Measurements from ENCODE around the gene PRG2. TPM values are rescaled to one million over a fixed set of nuclear protein-coding genes. Genes with fewer than 3 reads are reported as not detected.

Gene PRG2
- total and polyA plus RNA-seq, 9 of the 15 experiments (the other 6 are each of a cell fraction or from before 2014, with no cell fraction given): 1.8 to 78.0 (median 26.6) TPM

- H3K27ac ChIP-seq (ENCODE audit: extremely low read depth, low read depth, low read length): no peak overlapping the region
- FAIRE-seq (no peak), ATAC-seq (no peak), DNase-seq (ENCODE audit: extremely low read depth in 1 of 4, low spot score in 3 of 4) (no peak)
- H4K20me1 ChIP-seq (replicated peaks; ENCODE audit: control insufficient read depth, insufficient read depth, low read length): no peaks in the 10 kb centered on the region
- no peaks in the 10 kb centered on the region for H3K9me3 ChIP-seq (replicated peaks; ENCODE audit: control insufficient read depth, insufficient read depth, low read depth, low read length)
- peaks cover 15 to 28% of the 10 kb centered on the region in 2 experiments; a peak in 4 of 5 replicates for H3K4me1 ChIP-seq (replicated peaks in 1 of 2; ENCODE audit: control insufficient read depth in 2 of 2, insufficient read depth in 2 of 2, low read length in 2 of 2)
- ChIA-PET POLR2A (interaction anchor here (0.6 to 1.5 kb wide), 4 partner anchors 8 to 327 kb away, joined by 3 to 5 read pairs (median 4); no protein-coding TSS in a partner anchor), CTCF (ENCODE audit: low intra/inter-chr PET ratio) (no interaction called here)
- H2AFZ ChIP-seq (ENCODE audit: low read depth, low read length): no peak overlapping the region
- in situ Hi-C loops (cut with MboI) (no loop called here), intact Hi-C loops (cut with micrococcal nuclease) (no loop called here)
- H3K79me2 ChIP-seq (ENCODE audit: control insufficient read depth, insufficient read depth, low read length): no peaks in the 10 kb centered on the region
- no peak overlapping the region for H3K4me3 ChIP-seq
- TF ChIP-seq POLR2G (IDR thresholded peaks at IDR 0.05; ENCODE audit: low read depth, low read length) (0 out of 2 replicates have a peak, but pooled peaks have one; percentile 1), PTRF (tag; IDR thresholded peaks at IDR 0.05) (no peak)
- H3K36me3 ChIP-seq (ENCODE audit: control insufficient read depth, insufficient read depth, low read length): peaks cover 52% of the 10 kb centered on the region
- H3K9me1 ChIP-seq (ENCODE audit: control insufficient read depth, insufficient read depth, low read length): no peaks in the 10 kb centered on the region
- no peak overlapping the region for H3K4me2 ChIP-seq (ENCODE audit: insufficient read depth, low read length)
- no TSS peak for BruUV-seq (replicated peaks)
- H3K27me3 ChIP-seq (ENCODE audit: control insufficient read depth in 2 of 2, insufficient read depth in 2 of 2, low read length in 2 of 2): no peaks in the 10 kb centered on the region; a peak in 1 of 5 replicates
- WGBS (ENCODE audit: insufficient coverage, low coverage, missing lambda C conversion rate): 84% methylated on average over 3 of the region's 4 CpGs
- no peak overlapping the region for H3K9ac ChIP-seq (ENCODE audit: insufficient read depth in 1 of 2, low read depth in 2 of 2, low read length in 2 of 2)
These were observed 14.9 kb upstream of the PRG2 start for GRCh38 chr11:57405271-57405860.

- in situ Hi-C loops (cut with MboI) (no loop called here), intact Hi-C loops (cut with micrococcal nuclease) (loop anchor here (2.0 kb wide), 2 partner anchors 21 to 45 kb away; no protein-coding TSS in a partner anchor)
- Histone ChIP-seq H3K27ac (ENCODE audit: extremely low read depth, low read depth, low read length) (no peak overlapping the region; the same call in 2 of the 3 replicates), H3K9me1 (ENCODE audit: control insufficient read depth, insufficient read depth, low read length) (no peaks in the 10 kb centered on the region), H2AFZ (ENCODE audit: low read depth, low read length) (no peak overlapping the region), H3K9ac (ENCODE audit: insufficient read depth in 1 of 2, low read depth in 2 of 2, low read length in 2 of 2) (no peak overlapping the region), H3K9me3 (replicated peaks; ENCODE audit: control insufficient read depth, insufficient read depth, low read depth, low read length) (no peaks in the 10 kb centered on the region), H4K20me1 (replicated peaks; ENCODE audit: control insufficient read depth, insufficient read depth, low read length) (no peaks in the 10 kb centered on the region), H3K79me2 (ENCODE audit: control insufficient read depth, insufficient read depth, low read length) (no peaks in the 10 kb centered on the region), H3K27me3 (ENCODE audit: control insufficient read depth in 2 of 2, insufficient read depth in 2 of 2, low read length in 2 of 2) (no peaks in the 10 kb centered on the region; a peak in 1 of 5 replicates), H3K4me1 (replicated peaks in 1 of 2; ENCODE audit: control insufficient read depth in 2 of 2, insufficient read depth in 2 of 2, low read length in 2 of 2) (peaks cover 11 to 28% of the 10 kb centered on the region in 2 experiments; a peak in 3 of 5 replicates), H3K36me3 (ENCODE audit: control insufficient read depth, insufficient read depth, low read length) (peaks cover 36% of the 10 kb centered on the region), H3K4me3 (no peak overlapping the region), H3K4me2 (ENCODE audit: insufficient read depth, low read length) (no peak overlapping the region)
- ATAC-seq: no peak
- BruUV-seq (replicated peaks): no TSS peak
- ChIA-PET POLR2A (interaction anchor here (0.8 to 2.8 kb wide), 4 partner anchors 8 to 66 kb away, joined by 3 to 18 read pairs (median 4); partner anchors contain the start of gene P2RX3), CTCF (ENCODE audit: low intra/inter-chr PET ratio) (no interaction called here)
- DNase-seq (ENCODE audit: extremely low read depth in 1 of 4, low spot score in 3 of 4): no peak
- 53% methylated on average over 2 of the region's 2 CpGs for WGBS (ENCODE audit: insufficient coverage, low coverage, missing lambda C conversion rate)
- FAIRE-seq: no peak
- no peak for TF ChIP-seq SIX5 (IDR thresholded peaks at IDR 0.05; ENCODE audit: borderline replicate concordance in 1 of 2, insufficient read depth in 1 of 2, low read depth in 1 of 2, low read length in 2 of 2)
- no peak for TF ChIP-seq MEF2D (tag; conservative IDR thresholded peaks at IDR 0.05; ENCODE audit: low read depth)
- TF ChIP-seq HDAC1 (IDR thresholded peaks at IDR 0.05): no peak
- TF ChIP-seq, protein P1, sequence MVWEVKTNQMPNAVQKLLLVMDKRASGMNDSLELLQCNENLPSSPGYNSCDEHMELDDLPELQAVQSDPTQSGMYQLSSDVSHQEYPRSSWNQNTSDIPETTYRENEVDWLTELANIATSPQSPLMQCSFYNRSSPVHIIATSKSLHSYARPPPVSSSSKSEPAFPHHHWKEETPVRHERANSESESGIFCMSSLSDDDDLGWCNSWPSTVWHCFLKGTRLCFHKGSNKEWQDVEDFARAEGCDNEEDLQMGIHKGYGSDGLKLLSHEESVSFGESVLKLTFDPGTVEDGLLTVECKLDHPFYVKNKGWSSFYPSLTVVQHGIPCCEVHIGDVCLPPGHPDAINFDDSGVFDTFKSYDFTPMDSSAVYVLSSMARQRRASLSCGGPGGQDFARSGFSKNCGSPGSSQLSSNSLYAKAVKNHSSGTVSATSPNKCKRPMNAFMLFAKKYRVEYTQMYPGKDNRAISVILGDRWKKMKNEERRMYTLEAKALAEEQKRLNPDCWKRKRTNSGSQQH (CRISPR knock-in tag; IDR thresholded peaks at IDR 0.05): no peak
- TF ChIP-seq LCOR (CRISPR knock-in tag; IDR thresholded peaks at IDR 0.05): no peak
- no peak for TF ChIP-seq SAFB (IDR thresholded peaks at IDR 0.05; ENCODE audit: borderline replicate concordance, low read depth, low read length)
- no peak for TF ChIP-seq ATF3 (IDR thresholded peaks at IDR 0.05)
- no peak for TF ChIP-seq ATF3 (CRISPR knock-in tag; conservative IDR thresholded peaks at IDR 0.05)
- no peak for TF ChIP-seq CHD2 (IDR thresholded peaks at IDR 0.05; ENCODE audit: low read depth, low read length)
- TF ChIP-seq SIRT6 (IDR thresholded peaks at IDR 0.05; ENCODE audit: low read depth, low read length): no peak
- peak in 1 of 2 experiments; percentile 66 for TF ChIP-seq NCOA2 (IDR thresholded peaks at IDR 0.05; ENCODE audit: partially characterized antibody in 2 of 2)
- TF ChIP-seq ZNF583 (CRISPR knock-in tag; IDR thresholded peaks at IDR 0.05): no peak
These were observed 13.3 kb upstream of the PRG2 start for GRCh38 chr11:57403802-57404147.

All from K562 (cell line).